Peyer's patch (tissue), 4 donors: ENCODE measurements around the gene CCDC110.

Experiments used
- CTCF ChIP-seq, 6 experiments: fragments of 450-650 bp in 4 of 6; fragments of 200-600 bp in 2 of 6; sonication (generic) in 1 of 6; IDR thresholded peaks; one replicate each; pipeline ENCODE4 v1.5.1; 2017 to 2019; ENCODE audit warnings: antibody characterized with exemption in 6 of 6, mild to moderate bottlenecking in 3 of 6, moderate library complexity in 1 of 6
- POLR2A ChIP-seq, 2 donors: fragments of 450-650 bp; IDR thresholded peaks; one replicate each; pipeline ENCODE4 v1.5.1; 2017; ENCODE audit warnings: antibody characterized with exemption in 2 of 2, mild to moderate bottlenecking in 2 of 2, moderate library complexity in 2 of 2

- TF ChIP-seq CTCF (IDR thresholded peaks at IDR 0.05): no peak
- no peak for TF ChIP-seq POLR2A (IDR thresholded peaks at IDR 0.05)
These were observed 4.4 kb downstream of the CCDC110 start for GRCh38 chr4:185467101-185467500.
